Skeletal muscle tissue (tissue), 4 donors: Measurements from ENCODE around the gene NPAS3. TPM values are rescaled to one million over a fixed set of nuclear protein-coding genes. Genes with fewer than 3 reads are reported as not detected.

Experiments
- H3K27ac ChIP-seq: one replicate; pipeline ENCODE4 v1.7.0; 2013; ENCODE audit warnings: mild to moderate bottlenecking, low read depth, low read length, inconsistent platforms
- H3K27me3 ChIP-seq, 3 donors: one replicate each; pipeline ENCODE4 v1.7.0; 2013; ENCODE audit warnings: low read length in 3 of 3; ENCODE audit not compliant: control insufficient read depth in 3 of 3, insufficient read depth in 3 of 3
- H3K36me3 ChIP-seq, 3 donors: one replicate each; pipeline ENCODE4 v1.7.0; 2013; ENCODE audit warnings: low read length in 3 of 3; ENCODE audit not compliant: control insufficient read depth in 3 of 3, insufficient read depth in 3 of 3
- H3K4me1 ChIP-seq, 3 donors: one replicate each; pipeline ENCODE4 v1.7.0; 2013; ENCODE audit warnings: low read length in 3 of 3, mild to moderate bottlenecking in 3 of 3; ENCODE audit not compliant: control insufficient read depth in 3 of 3, insufficient read depth in 3 of 3
- H3K4me3 ChIP-seq, 3 donors: one replicate each; pipeline ENCODE4 v1.7.0; 2013; ENCODE audit warnings: low read length in 3 of 3
- H3K9ac ChIP-seq, 3 donors: one replicate each; pipeline ENCODE4 v1.7.0; 2013; ENCODE audit warnings: low read length in 3 of 3, mild to moderate bottlenecking in 3 of 3, moderate library complexity in 2 of 3, low read depth in 1 of 3
- H3K9me3 ChIP-seq, 3 donors: one replicate each; pipeline ENCODE4 v1.7.0; 2013; ENCODE audit warnings: low read length in 3 of 3; ENCODE audit not compliant: control insufficient read depth in 3 of 3
- total RNA-seq: library from RNA; depleted of rRNA; stranded (reverse); fragments of >200 nt; gene quantifications from one replicate; pipeline ENCODE4 v1.2.3, GENCODE V29; 2014
- donor health status: Osteomylitis.

NPAS3 gene
- total RNA-seq, 1 donor from 2014 or later: 9.9 TPM

- Histone ChIP-seq H3K4me3 (no peak overlapping the region), H3K27me3 (no peaks in the 10 kb centered on the region), H3K9ac (no peak overlapping the region), H3K27ac (no peak overlapping the region), H3K36me3 (no peaks in the 10 kb centered on the region), H3K4me1 (no peaks in the 10 kb centered on the region), H3K9me3 (no peaks in the 10 kb centered on the region)
Observed at GRCh38 chr14:33675415-33676130, 736.9 kb downstream of the NPAS3 start.

GRCh38 chr14:33676135-33676566 is 737.5 kb downstream of the NPAS3 start:
- Histone ChIP-seq H3K27ac (no peak overlapping the region), H3K9ac (peak overlapping the region in 1 of 3 donors; percentile 18), H3K27me3 (no peaks in the 10 kb centered on the region), H3K4me1 (no peaks in the 10 kb centered on the region), H3K9me3 (no peaks in the 10 kb centered on the region), H3K36me3 (no peaks in the 10 kb centered on the region), H3K4me3 (peak overlapping the region; percentile 40 to 62 (median 53))

GRCh38 chr14:33676891-33677290 is 738.2 kb downstream of the NPAS3 start:
- H3K9me3 ChIP-seq: no peaks in the 10 kb centered on the region
- no peak overlapping the region for H3K4me3 ChIP-seq
- H3K27ac ChIP-seq: no peak overlapping the region
- H3K9ac ChIP-seq: no peak overlapping the region
- H3K4me1 ChIP-seq: no peaks in the 10 kb centered on the region
- no peaks in the 10 kb centered on the region for H3K27me3 ChIP-seq
- H3K36me3 ChIP-seq: no peaks in the 10 kb centered on the region

GRCh38 chr14:33678005-33678404 is 739.3 kb downstream of the NPAS3 start:
- Histone ChIP-seq H3K4me1 (peaks cover 0 to 8% (median 7%) of the 10 kb centered on the region in 3 donors), H3K27me3 (no peaks in the 10 kb centered on the region), H3K36me3 (no peaks in the 10 kb centered on the region), H3K4me3 (no peak overlapping the region), H3K9ac (no peak overlapping the region), H3K9me3 (no peaks in the 10 kb centered on the region), H3K27ac (no peak overlapping the region)

- Histone ChIP-seq H3K4me1 (peaks cover 0 to 8% (median 7%) of the 10 kb centered on the region in 3 donors), H3K27ac (no peak overlapping the region), H3K9me3 (no peaks in the 10 kb centered on the region), H3K27me3 (no peaks in the 10 kb centered on the region), H3K9ac (no peak overlapping the region), H3K36me3 (no peaks in the 10 kb centered on the region), H3K4me3 (no peak overlapping the region)
Observed at GRCh38 chr14:33679025-33679424, 740.3 kb downstream of the NPAS3 start.

- Histone ChIP-seq H3K9ac (no peak overlapping the region), H3K4me1 (peaks cover 0 to 8% (median 7%) of the 10 kb centered on the region in 3 donors), H3K27ac (no peak overlapping the region), H3K9me3 (no peaks in the 10 kb centered on the region), H3K27me3 (no peaks in the 10 kb centered on the region), H3K36me3 (no peaks in the 10 kb centered on the region), H3K4me3 (no peak overlapping the region)
Observed at GRCh38 chr14:33679461-33680225, 741.0 kb downstream of the NPAS3 start.

GRCh38 chr14:33680873-33681272 is 742.2 kb downstream of the NPAS3 start:
- Histone ChIP-seq H3K9me3 (no peaks in the 10 kb centered on the region), H3K4me3 (no peak overlapping the region), H3K9ac (no peak overlapping the region), H3K27ac (no peak overlapping the region), H3K4me1 (peaks cover 0 to 8% (median 7%) of the 10 kb centered on the region in 3 donors), H3K27me3 (no peaks in the 10 kb centered on the region), H3K36me3 (no peaks in the 10 kb centered on the region)

- no peak overlapping the region for H3K4me3 ChIP-seq
- no peaks in the 10 kb centered on the region for H3K36me3 ChIP-seq
- H3K27me3 ChIP-seq: no peaks in the 10 kb centered on the region
- H3K27ac ChIP-seq: no peak overlapping the region
- H3K4me1 ChIP-seq: peaks cover 0 to 8% (median 7%) of the 10 kb centered on the region in 3 donors
- no peaks in the 10 kb centered on the region for H3K9me3 ChIP-seq
- H3K9ac ChIP-seq: no peak overlapping the region
Observed at GRCh38 chr14:33682760-33683159, 744.1 kb downstream of the NPAS3 start.

GRCh38 chr14:33685026-33685425 is 746.3 kb downstream of the NPAS3 start:
- Histone ChIP-seq H3K36me3 (no peaks in the 10 kb centered on the region), H3K9me3 (no peaks in the 10 kb centered on the region)

GRCh38 chr14:33685698-33686097 is 747.0 kb downstream of the NPAS3 start:
- H3K4me3 ChIP-seq: no peak overlapping the region
- H3K27me3 ChIP-seq: no peaks in the 10 kb centered on the region
- no peak overlapping the region for H3K27ac ChIP-seq
- no peaks in the 10 kb centered on the region for H3K36me3 ChIP-seq
- no peak overlapping the region for H3K9ac ChIP-seq
- peaks cover 0 to 8% (median 7%) of the 10 kb centered on the region in 3 donors for H3K4me1 ChIP-seq
- no peaks in the 10 kb centered on the region for H3K9me3 ChIP-seq

More at GRCh38 chr14:33685026-33685425, 746.3 kb downstream of the NPAS3 start:
- H3K4me3 ChIP-seq: no peak overlapping the region
- H3K9ac ChIP-seq: no peak overlapping the region
- H3K27me3 ChIP-seq: no peaks in the 10 kb centered on the region
- H3K4me1 ChIP-seq: peaks cover 0 to 8% (median 7%) of the 10 kb centered on the region in 3 donors
- no peak overlapping the region for H3K27ac ChIP-seq
